Thoracic aorta (tissue), 2 donors: Measurements from ENCODE around the gene AQP6. TPM values are rescaled to one million over a fixed set of nuclear protein-coding genes. Genes with fewer than 3 reads are reported as not detected.

Experiments
- ATAC-seq: fragments of 150-250 bp; one replicate; pipeline ENCODE4 v1.8.0; 2017; ENCODE audit warnings: low read depth; ENCODE audit not compliant: insufficient number of reproducible peaks, low FRiP score
- DNase-seq: peaks from one replicate; pipeline ENCODE4 v3.0.0-alpha.2; 2020; ENCODE audit warnings: low spot score
- H3K27ac ChIP-seq, 2 donors: fragments of 200-600 bp; sonication (generic); 1 replicate in 1 of 2; 2 replicates in 1 of 2; pipeline ENCODE4 v1.5.1; 2016; ENCODE audit warnings: mild to moderate bottlenecking in 2 of 2, moderate library complexity in 2 of 2
- H3K27me3 ChIP-seq: fragments of 200-600 bp; sonication (generic); replicated peaks from 2 replicates; pipeline ENCODE4 v1.6.0; 2016; ENCODE audit warnings: mild to moderate bottlenecking; ENCODE audit not compliant: insufficient read depth
- H3K36me3 ChIP-seq: fragments of 200-600 bp; sonication (generic); one replicate; pipeline ENCODE4 v1.5.1; 2016
- H3K4me1 ChIP-seq, 2 donors: fragments of 200-600 bp; sonication (generic); 1 replicate in 1 of 2; 2 replicates in 1 of 2; pipeline versions ENCODE4 v1.5.1 to v1.6.0; 2016; ENCODE audit warnings: low read depth in 2 of 2, mild to moderate bottlenecking in 1 of 2; ENCODE audit not compliant: control insufficient read depth in 1 of 2
- H3K4me3 ChIP-seq: fragments of 200-600 bp; sonication (generic); 2 replicates; pipeline ENCODE4 v1.5.1; 2016; ENCODE audit warnings: mild to moderate bottlenecking
- H3K9me3 ChIP-seq: fragments of 200-600 bp; sonication (generic); 2 replicates; pipeline ENCODE4 v1.5.1; 2016
- total RNA-seq, 2 donors: library from RNA; depleted of rRNA; stranded (reverse); fragments of >200 nt; gene quantifications; one replicate each; pipeline versions ENCODE4 v1.1.0 to v1.2.3, GENCODE V29; 2016
- TF ChIP-seq, protein P1 (sequence below): fragments of 200-600 bp; sonication (generic); IDR thresholded peaks from one replicate; pipeline ENCODE4 v1.5.1; 2019; ENCODE audit warnings: antibody characterized with exemption

Gene AQP6
- total RNA-seq, 2 donors from 2014 or later: not detected

GRCh38 chr12:49978125-49978524, 5.4 kb downstream of the AQP6 start:
- Histone ChIP-seq H3K4me3 (no peak overlapping the region), H3K27ac (no peak overlapping the region), H3K4me1 (peaks cover 9 to 19% of the 10 kb centered on the region in 2 donors), H3K27me3 (no peaks in the 10 kb centered on the region), H3K9me3 (no peaks in the 10 kb centered on the region), H3K36me3 (no peaks in the 10 kb centered on the region)
- TF ChIP-seq, protein P1, sequence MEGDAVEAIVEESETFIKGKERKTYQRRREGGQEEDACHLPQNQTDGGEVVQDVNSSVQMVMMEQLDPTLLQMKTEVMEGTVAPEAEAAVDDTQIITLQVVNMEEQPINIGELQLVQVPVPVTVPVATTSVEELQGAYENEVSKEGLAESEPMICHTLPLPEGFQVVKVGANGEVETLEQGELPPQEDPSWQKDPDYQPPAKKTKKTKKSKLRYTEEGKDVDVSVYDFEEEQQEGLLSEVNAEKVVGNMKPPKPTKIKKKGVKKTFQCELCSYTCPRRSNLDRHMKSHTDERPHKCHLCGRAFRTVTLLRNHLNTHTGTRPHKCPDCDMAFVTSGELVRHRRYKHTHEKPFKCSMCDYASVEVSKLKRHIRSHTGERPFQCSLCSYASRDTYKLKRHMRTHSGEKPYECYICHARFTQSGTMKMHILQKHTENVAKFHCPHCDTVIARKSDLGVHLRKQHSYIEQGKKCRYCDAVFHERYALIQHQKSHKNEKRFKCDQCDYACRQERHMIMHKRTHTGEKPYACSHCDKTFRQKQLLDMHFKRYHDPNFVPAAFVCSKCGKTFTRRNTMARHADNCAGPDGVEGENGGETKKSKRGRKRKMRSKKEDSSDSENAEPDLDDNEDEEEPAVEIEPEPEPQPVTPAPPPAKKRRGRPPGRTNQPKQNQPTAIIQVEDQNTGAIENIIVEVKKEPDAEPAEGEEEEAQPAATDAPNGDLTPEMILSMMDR: no peak
- DNase-seq (no peak), ATAC-seq (no peak)

DNA sequence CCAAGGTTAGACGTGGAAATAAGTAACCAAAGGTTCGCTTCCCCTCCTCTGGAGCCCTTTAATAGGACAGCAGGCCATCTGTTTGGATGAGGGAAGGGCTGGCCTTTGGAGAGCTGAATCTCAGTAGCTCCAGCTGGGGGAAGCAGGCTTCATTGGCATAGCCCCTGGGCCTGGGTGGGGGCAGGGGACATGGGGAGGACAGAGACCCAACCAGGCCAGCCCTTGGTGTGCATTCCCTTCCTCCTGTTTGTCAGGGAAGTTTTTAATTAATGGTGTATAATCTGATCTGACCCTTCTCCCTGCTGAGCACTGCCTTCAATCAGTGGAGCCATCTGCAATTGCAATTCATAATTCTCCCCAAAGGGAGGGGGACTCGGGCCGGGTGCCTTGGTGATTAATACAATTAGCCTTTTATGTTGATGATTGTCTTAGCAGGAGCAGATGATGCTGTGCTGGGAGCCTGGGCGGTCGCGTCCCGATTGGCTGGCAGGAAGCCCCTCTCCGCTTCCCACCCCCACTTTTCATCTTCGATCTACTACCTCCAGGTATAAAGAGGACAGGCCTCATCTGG, 6.4 kb downstream of the AQP6 start:
- Histone ChIP-seq H3K9me3 (no peaks in the 10 kb centered on the region), H3K27me3 (no peaks in the 10 kb centered on the region), H3K4me3 (no peak overlapping the region), H3K36me3 (no peaks in the 10 kb centered on the region), H3K27ac (no peak overlapping the region), H3K4me1 (peaks cover 13 to 24% of the 10 kb centered on the region in 2 donors)
- ATAC-seq (no peak), DNase-seq (no peak)
- TF ChIP-seq, protein P1: no peak

GRCh38 chr12:49979791-49980190, 7.0 kb downstream of the AQP6 start:
- Histone ChIP-seq H3K36me3 (no peaks in the 10 kb centered on the region), H3K9me3 (no peaks in the 10 kb centered on the region), H3K27ac (no peak overlapping the region), H3K27me3 (no peaks in the 10 kb centered on the region), H3K4me1 (peaks cover 10 to 20% of the 10 kb centered on the region in 2 donors), H3K4me3 (no peak overlapping the region)
- DNase-seq: no peak
- ATAC-seq: no peak
- TF ChIP-seq, protein P1: no peak

DNA sequence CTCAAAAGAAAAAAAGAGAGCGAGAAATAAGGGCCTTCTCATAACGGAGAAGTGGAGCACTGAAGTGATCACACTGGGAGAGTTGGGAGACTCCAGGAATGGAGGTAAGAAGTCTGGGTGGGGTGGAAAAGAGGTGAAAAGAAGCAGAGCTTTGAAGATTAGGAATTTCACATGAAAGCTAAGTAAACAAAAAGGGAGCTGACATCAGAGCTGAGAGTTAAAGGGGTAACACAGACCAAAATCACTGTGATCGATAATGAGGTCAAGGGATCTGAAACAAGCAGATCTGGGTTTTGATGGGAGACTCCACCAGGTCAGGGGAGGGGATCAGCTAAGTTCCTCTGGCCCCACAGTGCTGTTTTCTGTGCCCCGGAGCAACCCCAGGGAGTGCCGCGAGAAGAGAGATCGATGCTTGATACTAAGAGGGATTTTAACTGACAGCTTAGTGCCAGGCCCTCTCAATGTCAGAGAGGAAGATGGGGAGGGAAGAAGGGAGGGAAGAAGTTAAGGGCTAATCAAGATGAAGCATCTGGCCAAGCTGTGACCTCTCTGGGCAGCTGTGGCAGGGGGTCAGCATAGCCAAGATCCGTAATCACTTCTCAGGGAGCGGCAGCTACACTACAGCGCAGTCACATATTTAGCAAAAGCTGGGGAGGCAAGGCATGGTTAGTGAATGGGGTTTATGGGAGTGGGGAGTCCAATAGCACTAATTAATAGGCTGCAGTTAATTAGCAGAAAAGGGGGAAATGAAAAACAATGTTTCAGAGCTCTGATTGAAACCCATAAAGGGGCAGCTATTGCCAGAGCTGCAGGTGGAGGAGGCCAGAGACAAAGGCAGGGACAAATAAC, 8.0 kb downstream of the AQP6 start:
- no peak overlapping the region for H3K4me3 ChIP-seq
- H3K27ac ChIP-seq: no peak overlapping the region
- H3K9me3 ChIP-seq: no peaks in the 10 kb centered on the region
- DNase-seq (no peak), ATAC-seq (no peak)
- no peaks in the 10 kb centered on the region for H3K27me3 ChIP-seq
- TF ChIP-seq, protein P1: no peak
- no peaks in the 10 kb centered on the region for H3K36me3 ChIP-seq
- peaks cover 3 to 11% of the 10 kb centered on the region in 2 donors for H3K4me1 ChIP-seq

DNA sequence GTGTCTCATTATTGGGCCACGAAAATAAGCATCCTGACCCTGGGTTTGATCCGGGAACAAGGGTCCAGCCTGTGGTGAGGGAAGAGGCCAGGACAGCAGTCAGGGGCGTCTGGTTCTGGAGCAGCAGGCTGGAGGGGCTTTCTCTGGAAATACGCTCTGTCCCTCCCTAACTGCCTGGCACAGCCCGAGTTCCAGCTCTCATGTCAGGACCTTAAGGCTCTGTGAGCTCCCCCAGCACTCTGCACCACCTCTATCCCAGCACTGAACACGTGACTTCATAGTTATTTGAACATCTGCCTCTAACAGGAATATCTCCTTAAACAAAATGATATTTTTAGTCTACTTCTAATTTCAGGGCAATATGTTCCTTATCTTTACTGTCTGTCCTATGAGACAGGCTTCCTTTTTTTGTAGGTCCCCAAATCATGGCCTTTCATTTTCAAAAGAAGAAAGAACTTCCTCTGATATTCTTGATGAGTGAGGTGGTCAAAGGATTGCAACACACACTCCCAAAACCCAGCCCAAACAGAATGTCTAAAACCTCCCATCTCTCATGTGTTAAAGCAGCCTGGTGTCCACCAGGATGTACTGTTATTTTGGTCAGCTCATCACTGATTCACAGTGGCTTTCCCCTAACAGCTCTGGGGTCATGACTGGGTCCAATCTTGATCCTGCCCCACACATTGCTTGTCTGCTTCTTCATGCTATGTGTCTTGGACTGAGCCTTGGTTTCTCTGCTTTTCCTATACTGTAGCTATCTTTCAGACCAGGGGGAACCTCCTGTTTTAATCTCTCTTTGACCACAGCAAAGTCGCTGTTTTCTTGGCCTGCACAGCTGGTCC, 9.7 kb downstream of the AQP6 start:
- no peak overlapping the region for H3K27ac ChIP-seq
- TF ChIP-seq, protein P1: no peak
- H3K27me3 ChIP-seq: no peaks in the 10 kb centered on the region
- no peak overlapping the region for H3K4me3 ChIP-seq
- no peaks in the 10 kb centered on the region for H3K9me3 ChIP-seq
- ATAC-seq (no peak), DNase-seq (no peak)
- peaks cover 3 to 11% of the 10 kb centered on the region in 2 donors for H3K4me1 ChIP-seq
- no peaks in the 10 kb centered on the region for H3K36me3 ChIP-seq
